GM18868 (cell line): ENCODE data around the gene TSSC4.
"Not testable (repeated sequence)": the region's sequence is repeated elsewhere in the genome, so short reads cannot be mapped to it uniquely, and the experiment has no call there.

Experiments
- ATAC-seq: cut with Tn5 transposase; IDR thresholded peaks from one replicate; pipeline ENCODE4 v1.9.1; 2021; ENCODE audit warnings: mild to moderate bottlenecking, moderate library complexity; ENCODE audit not compliant: unreplicated experiment

The TSSC4 gene

GRCh38 chr11:2400069-2400761 is at the start of gene TSSC4:
TSSC4 (plus strand) TSS chr11:2400750; CDS start chr11:2402634, 1,884 bp downstream.
- ATAC-seq: peak; percentile 80

- no peak for ATAC-seq
These were observed 48.8 kb upstream of the TSSC4 start for GRCh38 chr11:2351701-2352100.

GRCh38 chr11:2352420-2352819 is 48.1 kb upstream of the TSSC4 start:
- no peak for ATAC-seq

GRCh38 chr11:2355000-2355644 is 45.4 kb upstream of the TSSC4 start:
- no peak for ATAC-seq

- ATAC-seq: no peak
These were observed 43.3 kb upstream of the TSSC4 start for GRCh38 chr11:2357246-2357645.

- not testable (repeated sequence) for ATAC-seq
These were observed 42.9 kb upstream of the TSSC4 start for GRCh38 chr11:2357651-2358050.

- ATAC-seq: no peak
These were observed 41.7 kb upstream of the TSSC4 start for GRCh38 chr11:2358754-2359442.

GRCh38 chr11:2359557-2359956 is 41.0 kb upstream of the TSSC4 start:
- no peak for ATAC-seq

- no peak for ATAC-seq
These were observed 40.4 kb upstream of the TSSC4 start for GRCh38 chr11:2360081-2360642.

DNA sequence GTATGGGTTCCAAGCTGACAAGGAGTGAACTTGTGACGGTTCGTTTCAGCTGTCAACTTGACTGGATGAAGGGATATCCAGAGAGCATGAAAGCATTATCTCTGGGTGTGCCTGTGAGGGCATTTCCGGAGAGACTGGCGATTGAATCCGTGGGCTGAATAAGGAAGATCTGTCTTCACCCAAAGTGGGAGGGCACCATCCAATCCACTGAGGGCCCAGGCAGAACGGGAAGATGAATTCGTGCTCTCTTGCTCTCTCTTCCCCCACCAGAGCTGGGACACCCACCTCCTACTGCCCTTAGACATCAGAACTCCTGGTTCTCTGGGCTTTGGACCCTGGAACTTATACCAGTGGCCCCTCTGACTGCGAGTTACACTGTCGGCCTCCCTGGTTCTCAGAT is 39.0 kb upstream of the TSSC4 start:
- no peak for ATAC-seq

DNA sequence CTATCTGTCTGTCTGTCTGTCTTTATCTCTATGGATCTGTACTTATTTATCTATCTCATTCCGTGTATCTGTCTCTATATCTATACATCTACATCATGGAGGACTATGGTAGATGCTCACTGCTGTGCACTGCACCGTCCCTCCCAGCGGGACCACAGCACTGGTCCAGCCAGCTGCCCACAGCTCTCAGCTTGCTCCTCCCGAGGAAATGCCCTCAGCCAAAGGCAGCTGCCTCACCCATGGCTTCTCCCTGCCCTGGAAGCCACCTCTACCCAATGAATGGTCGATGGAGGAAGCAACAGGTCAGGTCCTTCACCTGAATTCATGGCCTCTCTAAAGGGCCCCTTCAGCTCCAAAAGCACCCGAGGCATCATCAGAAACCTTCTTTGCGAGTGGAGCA is 38.1 kb upstream of the TSSC4 start:
- no peak for ATAC-seq

DNA sequence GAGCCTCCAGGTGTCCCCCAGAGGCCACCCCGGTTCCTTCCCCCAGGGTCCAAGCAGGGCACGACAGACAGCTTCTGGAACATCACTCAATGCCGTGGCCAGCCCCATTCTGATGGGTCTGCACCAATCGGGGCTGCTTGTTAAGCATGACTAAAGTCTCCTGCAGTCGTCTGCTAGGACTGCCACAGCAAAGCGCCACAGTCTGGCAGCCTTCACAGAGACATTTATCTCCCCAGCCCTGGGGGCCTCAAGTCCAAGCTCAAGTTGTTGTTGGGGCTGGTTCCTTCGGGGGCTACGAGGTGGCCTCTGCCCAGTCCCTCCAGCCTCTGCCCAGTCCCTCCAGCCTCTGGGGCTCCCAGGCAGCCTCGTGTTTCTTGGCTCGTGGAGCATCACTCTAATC is 37.4 kb upstream of the TSSC4 start:
- ATAC-seq: no peak

GRCh38 chr11:2363577-2364370 is 36.8 kb upstream of the TSSC4 start:
- ATAC-seq: no peak

- ATAC-seq: not testable (repeated sequence)
These were observed 36.2 kb upstream of the TSSC4 start for GRCh38 chr11:2364386-2364785.

DNA sequence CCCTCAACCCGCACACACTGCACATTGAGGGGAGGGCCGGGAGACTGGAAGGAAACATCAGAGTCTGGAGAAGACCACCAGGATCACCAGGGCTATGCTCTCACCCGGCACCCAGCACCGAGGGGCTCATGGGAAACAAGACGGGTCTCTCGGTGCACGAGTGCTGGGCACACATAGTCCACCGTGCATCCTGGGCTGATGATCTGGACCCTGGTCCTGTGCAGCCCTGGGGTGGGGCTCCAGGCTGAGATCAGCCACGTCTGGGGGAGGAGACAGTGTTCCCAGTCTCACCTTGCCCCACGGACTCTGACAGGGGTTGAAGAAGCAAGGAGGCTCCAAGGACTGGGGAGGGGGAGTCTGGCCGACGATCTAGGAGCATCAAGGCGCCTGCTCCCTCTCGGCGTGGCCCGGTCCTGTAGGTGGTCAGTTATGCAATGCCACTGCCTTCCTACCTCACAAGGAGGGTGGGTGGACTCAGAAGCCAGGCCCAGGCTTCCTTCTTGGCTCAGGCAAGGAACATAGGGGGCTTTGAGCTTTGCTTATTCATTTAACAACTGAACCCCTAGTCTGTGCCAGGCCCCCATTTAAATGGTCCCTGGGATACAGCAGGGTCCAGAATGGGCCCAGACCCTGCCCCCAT is 34.9 kb upstream of the TSSC4 start:
- no peak for ATAC-seq

GRCh38 chr11:2366276-2366675 is 34.3 kb upstream of the TSSC4 start:
- ATAC-seq: no peak

DNA sequence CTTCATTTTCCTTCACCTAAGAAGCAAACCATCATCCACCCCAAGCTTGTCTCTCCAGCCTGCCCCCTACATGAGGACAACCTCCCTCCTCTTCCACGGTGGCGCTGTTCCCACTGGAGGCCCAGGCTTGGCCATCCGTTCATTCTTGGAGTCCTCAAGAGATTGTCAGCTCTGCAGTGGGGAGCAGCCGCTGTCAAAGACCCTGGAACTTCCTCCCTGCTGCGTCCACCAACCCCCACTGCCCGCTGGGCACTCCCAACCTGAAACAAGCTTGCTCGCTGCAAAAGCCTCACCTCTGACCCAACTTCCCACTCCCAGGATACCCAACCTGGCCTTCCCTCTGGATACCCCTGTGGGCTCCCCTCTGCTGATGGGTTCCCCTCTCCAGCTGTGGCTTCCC is 33.8 kb upstream of the TSSC4 start:
- ATAC-seq: no peak

- ATAC-seq: no peak
These were observed 33.0 kb upstream of the TSSC4 start for GRCh38 chr11:2367266-2368160.

DNA sequence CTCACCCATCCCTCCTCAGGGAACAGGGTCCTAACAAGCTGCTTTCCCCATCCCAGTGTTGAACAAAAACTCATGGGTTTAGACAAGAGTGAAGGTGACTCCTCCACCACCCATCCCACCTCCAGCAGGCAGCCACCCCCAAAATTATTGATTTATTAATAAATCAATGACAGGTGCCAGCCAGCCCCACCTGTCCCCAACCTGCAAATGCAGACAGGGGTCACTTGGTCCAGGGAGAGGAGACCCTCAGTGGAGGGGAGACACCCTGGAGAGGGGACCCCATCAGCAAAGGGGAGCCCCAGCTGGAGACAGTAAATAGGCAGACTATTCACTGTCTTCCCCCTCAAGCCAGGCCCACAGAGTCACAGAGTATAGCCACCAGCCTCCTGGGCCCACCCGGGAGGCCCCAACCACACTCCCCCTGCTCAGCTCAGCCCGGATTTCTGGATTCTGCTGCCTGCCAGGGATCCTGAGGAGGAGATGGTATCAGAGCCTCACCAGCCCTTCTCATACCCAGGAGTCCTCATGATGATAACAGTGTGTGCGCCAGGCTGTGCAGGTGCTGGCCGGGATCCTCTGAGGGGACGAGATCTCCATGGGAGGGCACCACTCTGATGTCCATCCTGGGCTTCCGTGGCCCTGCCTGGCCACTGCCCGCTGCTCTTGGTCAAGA is 32.2 kb upstream of the TSSC4 start:
- ATAC-seq: no peak
